ENCODE measurements around the gene TK2.
"Not testable (repeated sequence)": the region's sequence is repeated elsewhere in the genome, so short reads cannot be mapped to it uniquely, and the experiment has no call there.

The TK2 gene

DNA sequence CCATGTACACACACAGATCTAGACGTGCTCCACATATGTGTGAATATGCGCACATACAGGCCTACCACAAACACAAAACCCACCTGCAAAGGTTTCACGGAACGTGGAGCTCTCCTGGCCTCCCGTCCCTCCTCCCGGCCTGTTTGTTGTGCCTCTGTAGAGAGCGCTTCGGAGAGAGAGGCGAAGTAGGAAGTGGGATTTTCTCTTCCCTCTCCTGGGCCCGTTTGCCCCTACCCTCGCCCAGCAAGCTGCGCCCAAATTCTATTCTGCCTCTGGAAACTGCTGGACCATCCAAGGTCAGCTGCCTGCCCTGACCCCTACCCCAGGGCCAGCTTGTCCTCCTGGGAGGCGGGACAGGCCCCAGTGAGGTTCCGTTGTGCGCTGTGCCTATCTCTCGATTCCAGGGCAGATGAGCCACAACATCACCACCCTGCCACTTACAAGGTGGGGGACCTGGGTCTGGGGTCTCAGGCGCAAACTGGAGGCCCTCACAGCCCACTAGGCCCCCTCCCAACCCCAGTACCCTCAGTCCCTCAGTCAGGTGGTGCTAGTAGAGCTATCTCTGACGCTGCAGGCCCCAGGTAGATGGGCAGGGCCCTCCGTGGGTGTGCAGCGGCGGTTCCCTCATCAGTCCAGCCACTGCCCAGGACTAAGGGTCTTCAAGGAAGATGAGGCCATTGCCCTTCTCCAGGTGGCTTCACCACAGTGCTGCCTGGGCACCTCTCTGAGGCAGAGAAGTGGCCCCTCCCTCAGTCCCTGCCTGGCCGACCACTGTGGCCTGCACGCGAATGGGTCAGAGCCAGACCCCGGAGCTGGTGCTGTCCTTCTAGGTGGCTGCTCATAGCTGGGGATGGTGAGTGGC is 68.6 kb downstream of the TK2 start:
- DNase-seq: no peak

DNA sequence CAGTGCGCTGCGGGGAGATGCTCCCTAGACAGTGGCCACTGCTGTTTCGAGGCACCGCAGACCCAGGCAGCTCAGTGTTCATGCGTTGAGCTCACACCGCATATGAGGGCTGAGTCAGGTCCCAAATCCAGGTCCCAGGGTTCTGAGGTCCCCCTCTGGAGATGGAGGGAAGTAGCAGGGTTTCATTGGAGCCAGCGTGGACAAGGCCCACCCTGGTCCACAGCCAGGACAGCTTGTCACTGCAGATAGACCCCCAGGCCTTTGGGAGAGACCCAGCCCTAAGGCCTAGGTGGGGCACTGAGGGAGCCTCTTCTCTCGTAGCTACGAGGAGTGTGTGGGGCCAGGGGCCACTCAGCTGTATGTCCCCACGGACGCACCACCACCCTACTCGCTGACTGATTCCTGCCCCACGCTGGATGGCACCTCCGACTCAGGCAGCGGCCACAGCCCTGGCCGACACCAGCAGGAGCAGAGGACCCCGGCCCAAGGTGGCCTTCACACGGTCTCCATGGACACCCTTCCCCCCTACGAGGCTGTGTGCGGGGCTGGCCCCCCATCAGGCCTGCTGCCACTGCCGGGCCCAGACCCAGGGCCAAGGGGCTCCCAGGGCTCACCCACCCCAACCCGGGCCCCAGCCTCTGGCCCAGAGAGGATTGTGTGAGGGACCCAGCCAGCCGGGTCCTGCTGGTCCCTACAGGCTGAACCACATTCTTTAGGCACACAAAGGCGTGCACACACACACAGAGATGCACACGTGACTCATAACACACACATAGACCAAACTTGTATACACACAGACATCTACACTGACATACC is 69.4 kb downstream of the TK2 start:
- no peak for DNase-seq

- no peak for DNase-seq
These were observed 70.2 kb downstream of the TK2 start for GRCh38 chr16:66479661-66480264.

GRCh38 chr16:66478733-66479511 is 71.0 kb downstream of the TK2 start:
- peak; percentile 79 for DNase-seq

DNA sequence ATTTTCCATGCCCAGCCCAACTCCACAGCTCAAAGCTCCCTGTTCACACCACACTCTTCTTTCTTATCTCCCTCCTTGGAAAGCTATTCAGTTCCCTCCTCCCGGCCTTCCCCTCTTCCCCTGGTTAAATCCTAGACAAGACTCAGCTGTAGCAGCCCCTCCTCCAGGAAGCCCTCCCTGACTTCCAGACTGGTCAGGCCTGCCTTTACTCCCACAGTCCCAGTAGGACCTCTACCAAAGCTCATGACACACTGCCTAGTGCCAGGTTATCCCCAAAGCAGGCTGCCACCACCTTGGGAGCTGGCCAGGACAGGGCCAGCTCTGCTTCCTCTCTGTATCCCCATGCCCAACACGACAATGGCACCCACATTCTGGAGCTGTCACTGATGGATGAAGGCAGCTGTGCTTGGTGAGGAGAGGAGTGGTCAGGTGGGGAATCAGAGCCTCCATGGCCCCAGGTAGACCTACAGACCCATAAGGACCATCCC is 72.8 kb downstream of the TK2 start:
- DNase-seq: no peak

GRCh38 chr16:66476328-66477027 is 73.4 kb downstream of the TK2 start:
- DNase-seq: peak; percentile 47

- no peak for DNase-seq
These were observed 74.7 kb downstream of the TK2 start for GRCh38 chr16:66475232-66475631.

- DNase-seq: peak; percentile 44
These were observed 75.1 kb downstream of the TK2 start for GRCh38 chr16:66474750-66475199.

- no peak for DNase-seq
These were observed 76.0 kb downstream of the TK2 start for GRCh38 chr16:66473654-66474519.

DNA sequence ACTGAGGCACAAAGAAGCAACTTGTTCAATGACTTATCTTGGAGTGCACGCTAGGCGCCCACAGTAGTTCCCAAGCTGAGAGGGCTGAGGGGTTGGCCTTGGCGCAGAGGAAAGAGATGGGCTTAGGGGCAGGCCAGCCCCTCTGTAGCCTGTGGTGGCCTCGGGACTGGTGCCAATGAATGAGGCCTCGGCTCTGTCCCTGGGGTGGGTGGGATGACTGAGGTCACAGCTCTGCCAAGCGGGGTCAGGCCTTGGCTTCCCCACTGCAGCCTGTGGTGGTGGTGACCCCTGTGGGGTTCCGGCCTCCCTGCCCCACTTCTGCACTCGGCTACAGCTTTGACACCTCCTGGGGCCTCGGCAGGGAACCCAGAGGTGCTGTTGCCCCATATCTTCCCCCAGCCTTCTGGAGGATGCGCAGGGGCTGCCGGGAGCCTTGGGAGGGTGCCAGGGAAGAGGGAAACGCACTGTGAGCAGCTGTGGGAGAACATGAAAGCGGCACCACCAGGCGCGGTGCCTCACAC is 76.8 kb downstream of the TK2 start:
- no peak for DNase-seq

DNA sequence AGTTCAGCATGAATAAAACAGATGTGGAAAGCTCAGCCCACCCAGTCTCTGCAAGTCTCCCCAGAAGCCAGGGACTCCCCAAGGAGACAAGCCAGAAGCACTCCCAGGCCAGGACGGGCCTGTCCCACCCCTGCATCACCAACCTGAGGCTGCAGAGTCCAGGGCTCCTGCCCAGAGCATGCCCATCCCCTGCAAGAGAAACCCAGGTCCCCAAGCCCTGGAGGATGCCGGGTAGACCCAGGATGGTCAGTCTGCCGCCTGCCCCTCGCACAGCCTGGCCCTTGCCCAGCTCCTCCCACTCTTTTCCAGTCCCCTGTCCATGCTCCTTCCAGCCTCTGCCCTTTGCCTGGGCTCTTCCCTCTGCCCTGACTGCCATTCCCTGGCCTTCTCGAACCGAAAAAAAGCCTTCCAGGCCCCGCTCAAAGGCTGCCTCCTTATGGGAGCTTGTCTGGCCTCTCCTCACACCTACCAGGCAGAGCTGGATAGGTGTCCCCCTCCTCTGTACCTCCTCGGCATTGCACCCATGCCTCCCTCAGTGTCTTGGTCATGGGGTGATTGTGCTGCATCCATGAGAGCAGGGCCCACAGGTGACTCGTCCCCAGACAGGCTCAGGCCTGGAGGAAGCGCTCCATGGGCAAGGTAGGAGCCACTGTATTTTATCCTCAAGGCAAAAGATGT is 78.1 kb downstream of the TK2 start:
- DNase-seq: no peak

DNA sequence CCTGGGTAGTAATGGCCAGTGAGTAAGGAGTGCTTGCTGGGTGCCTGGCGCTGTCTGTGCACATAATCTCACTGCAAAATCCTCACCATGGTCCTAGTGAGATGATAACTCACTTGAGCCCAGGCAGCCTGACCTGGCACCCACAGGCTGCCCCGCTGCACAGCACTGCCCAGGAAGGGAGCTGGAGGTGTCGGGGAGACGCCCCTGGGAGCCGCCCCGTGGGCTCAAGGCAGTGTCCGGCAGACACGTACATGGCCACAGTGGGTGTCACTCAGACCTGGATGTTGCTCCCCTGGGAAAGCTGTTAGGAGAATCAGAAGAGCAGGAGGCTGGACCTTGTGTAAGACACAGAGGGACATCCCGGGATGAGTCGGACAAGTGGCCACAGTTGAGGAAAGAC is 78.7 kb downstream of the TK2 start:
- no peak for DNase-seq

DNA sequence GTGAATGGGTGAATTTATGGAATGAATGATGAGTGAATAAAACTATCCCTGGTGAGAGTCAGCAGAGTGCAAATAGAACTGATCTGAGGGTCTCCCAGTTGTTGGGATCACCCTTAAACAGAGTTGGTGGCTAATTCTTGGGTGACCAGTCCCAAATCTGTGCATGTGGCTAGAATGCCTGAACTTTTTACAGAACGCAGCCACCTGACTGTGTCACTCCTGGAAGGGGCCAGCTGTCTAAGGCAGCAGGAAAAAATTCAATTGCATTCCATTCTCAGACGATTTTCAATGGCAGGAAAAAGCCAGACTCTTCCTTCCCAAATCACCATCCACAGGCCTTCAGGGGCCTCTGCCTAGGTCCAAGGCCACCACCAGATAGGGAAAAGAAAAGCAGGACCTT is 79.4 kb downstream of the TK2 start:
- no peak for DNase-seq

DNA sequence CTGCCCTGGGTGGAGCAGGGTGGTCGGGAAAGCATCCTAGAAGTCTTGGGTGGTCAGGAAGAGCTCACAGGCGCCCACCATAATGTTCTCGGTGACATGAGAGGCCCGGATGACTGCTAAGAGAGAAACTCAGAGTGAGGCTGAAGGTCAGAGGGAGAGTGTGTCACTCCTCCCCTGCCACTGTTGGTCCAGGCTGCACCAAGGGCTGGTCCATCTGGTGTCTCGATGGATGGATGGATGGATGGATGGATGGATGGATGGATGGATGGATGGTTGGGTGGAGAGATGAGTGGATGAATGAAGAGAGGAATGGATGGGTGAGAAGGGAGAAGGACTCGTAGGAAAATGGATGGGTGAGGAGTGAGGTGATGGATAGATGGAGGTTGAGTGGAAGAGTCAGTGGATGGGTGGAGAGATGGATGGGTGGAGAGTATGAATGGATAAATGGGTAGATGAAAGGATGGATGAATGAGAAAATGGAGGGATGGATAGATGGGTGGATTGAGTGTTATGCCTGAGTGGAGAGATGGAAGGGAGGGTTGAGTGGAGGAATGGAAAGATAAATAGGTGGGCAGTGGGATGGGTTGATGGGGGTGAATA is 79.9 kb downstream of the TK2 start:
- no peak for DNase-seq

- no peak for DNase-seq
These were observed 80.5 kb downstream of the TK2 start for GRCh38 chr16:66469291-66469946.

DNA sequence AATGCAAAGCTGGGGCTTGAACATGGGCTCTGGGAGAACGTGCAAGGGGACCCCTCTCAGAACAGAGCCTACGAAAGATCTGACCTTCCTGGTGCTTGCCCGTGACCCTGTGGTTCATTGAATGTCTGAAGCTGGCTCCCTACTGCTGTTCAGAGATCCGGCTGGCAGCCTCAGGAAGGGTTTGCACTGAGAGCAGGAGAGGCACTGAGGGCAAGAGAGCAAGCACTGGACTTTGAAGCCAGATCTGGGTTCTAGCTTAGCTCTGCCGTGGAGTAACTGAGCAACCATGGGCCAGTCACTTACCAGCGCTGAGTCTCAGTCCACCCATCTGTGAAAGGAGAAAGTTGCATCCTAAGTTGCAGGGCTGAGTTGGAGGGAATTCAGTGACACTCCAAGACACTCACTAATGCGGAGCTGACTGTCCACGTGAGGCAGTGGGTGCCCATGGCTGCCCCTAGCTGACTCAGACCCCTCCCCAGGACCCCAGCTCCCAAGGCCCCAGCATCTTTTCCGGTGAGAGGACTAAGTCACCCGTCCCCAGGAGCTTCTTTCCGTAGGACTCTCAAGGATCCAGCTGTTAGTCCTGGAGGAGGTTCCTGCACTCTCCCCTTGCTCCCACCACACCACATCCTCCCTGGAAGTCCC is 81.5 kb downstream of the TK2 start:
- DNase-seq: no peak

- DNase-seq: no peak
These were observed 82.3 kb downstream of the TK2 start for GRCh38 chr16:66467611-66468010.

- DNase-seq: not testable (repeated sequence)
These were observed 83.3 kb downstream of the TK2 start for GRCh38 chr16:66466636-66467035.

GRCh38 chr16:66465946-66466345 is 84.0 kb downstream of the TK2 start:
- DNase-seq: not testable (repeated sequence)
